H9 (cell line): ENCODE data around the gene STOM. TPM values are rescaled to one million over a fixed set of nuclear protein-coding genes. Genes with fewer than 3 reads are reported as not detected.

Experiments used
- DNase-seq: peaks from one replicate; pipeline ENCODE4 v3.0.0-alpha.2; 2017
- H2AFZ ChIP-seq: one replicate; pipeline ENCODE4 v1.6.1; 2013; ENCODE audit warnings: mild to moderate bottlenecking, low read length, control low read depth, moderate library complexity
- H2AK5ac ChIP-seq: 2 replicates; pipeline ENCODE4 v1.6.1; 2013; ENCODE audit warnings: low read length, control low read depth, mixed read lengths; ENCODE audit not compliant: insufficient read length
- H2BK120ac ChIP-seq: one replicate; pipeline ENCODE4 v1.6.1; 2013; ENCODE audit warnings: low read depth, mild to moderate bottlenecking, low read length, control low read depth, inconsistent platforms; ENCODE audit not compliant: poor library complexity, severe bottlenecking
- H2BK12ac ChIP-seq: 2 replicates; pipeline ENCODE4 v1.6.1; 2013; ENCODE audit warnings: low read length, control low read depth, mixed read lengths, low read depth; ENCODE audit not compliant: insufficient read length
- H2BK15ac ChIP-seq: 2 replicates; pipeline ENCODE4 v1.6.1; 2013; ENCODE audit warnings: low read depth, low read length, control low read depth
- H2BK20ac ChIP-seq: one replicate; pipeline ENCODE4 v1.6.1; 2013; ENCODE audit warnings: low read depth, mild to moderate bottlenecking, low read length, control low read depth, inconsistent platforms; ENCODE audit not compliant: poor library complexity, severe bottlenecking
- H2BK5ac ChIP-seq: 2 replicates; pipeline ENCODE4 v1.6.1; 2013; ENCODE audit warnings: low read length, control low read depth, mixed read lengths; ENCODE audit not compliant: insufficient read length
- H3K14ac ChIP-seq: 2 replicates; pipeline ENCODE4 v1.6.1; 2013; ENCODE audit warnings: low read length, control low read depth; ENCODE audit not compliant: insufficient read depth
- H3K18ac ChIP-seq: 2 replicates; pipeline ENCODE4 v1.6.1; 2013; ENCODE audit warnings: low read depth, mild to moderate bottlenecking, mixed read lengths, low read length, control low read depth; ENCODE audit not compliant: insufficient read length
- H3K23ac ChIP-seq: 2 replicates; pipeline ENCODE4 v1.6.1; 2013; ENCODE audit warnings: low read length, control low read depth, mixed read lengths, low read depth; ENCODE audit not compliant: insufficient read length
- H3K23me2 ChIP-seq: 2 replicates; pipeline ENCODE4 v1.6.1; 2013; ENCODE audit warnings: low read depth, mild to moderate bottlenecking, mixed read lengths, low read length, control low read depth; ENCODE audit not compliant: insufficient read length, poor library complexity, severe bottlenecking
- H3K27ac ChIP-seq: 2 replicates; pipeline ENCODE4 v1.5.1; 2013; ENCODE audit warnings: low read length, control low read depth, mixed read lengths, low read depth; ENCODE audit not compliant: insufficient read length
- H3K27me3 ChIP-seq: 2 replicates; pipeline ENCODE4 v1.6.1; 2013; ENCODE audit warnings: low read length, control low read depth, inconsistent platforms; ENCODE audit not compliant: insufficient read depth
- H3K4ac ChIP-seq: 2 replicates; pipeline ENCODE4 v1.6.1; 2013; ENCODE audit warnings: low read depth, mild to moderate bottlenecking, control low read depth, inconsistent platforms, low read length, moderate library complexity
- H3K4me1 ChIP-seq: 2 replicates; pipeline ENCODE4 v1.6.1; 2013; ENCODE audit warnings: low read length, control low read depth, inconsistent platforms; ENCODE audit not compliant: insufficient read depth
- H3K4me2 ChIP-seq: 2 replicates; pipeline ENCODE4 v1.6.1; 2013; ENCODE audit warnings: low read length, control low read depth, mixed read lengths; ENCODE audit not compliant: insufficient read length, insufficient read depth
- H3K56ac ChIP-seq: 2 replicates; pipeline ENCODE4 v1.6.1; 2013; ENCODE audit warnings: low read depth, mild to moderate bottlenecking, mixed read lengths, low read length, control low read depth; ENCODE audit not compliant: insufficient read length
- H3K79me1 ChIP-seq: 2 replicates; pipeline ENCODE4 v1.6.1; 2013; ENCODE audit warnings: low read depth, mild to moderate bottlenecking, moderate library complexity, low read length, control low read depth, inconsistent platforms; ENCODE audit not compliant: insufficient read depth, poor library complexity, severe bottlenecking
- H3K79me2 ChIP-seq: 2 replicates; pipeline ENCODE4 v1.6.1; 2013; ENCODE audit warnings: low read length, control low read depth, inconsistent platforms; ENCODE audit not compliant: insufficient read depth
- H3K9ac ChIP-seq: 2 replicates; pipeline ENCODE4 v1.6.1; 2013; ENCODE audit warnings: low read length, control low read depth, mixed read lengths; ENCODE audit not compliant: insufficient read length; ENCODE audit errors: extremely low read depth
- H3K9me3 ChIP-seq: one replicate; pipeline ENCODE4 v1.6.1; 2013; ENCODE audit warnings: low read depth, low read length, inconsistent platforms; ENCODE audit not compliant: control insufficient read depth
- H3T11ph ChIP-seq: one replicate; pipeline ENCODE4 v1.6.1; 2013; ENCODE audit warnings: mild to moderate bottlenecking, low read length, control low read depth, inconsistent platforms
- H4K20me1 ChIP-seq: one replicate; pipeline ENCODE4 v1.6.1; 2013; ENCODE audit not compliant: control insufficient read depth, insufficient read length, insufficient read depth
- H4K5ac ChIP-seq: 2 replicates; pipeline ENCODE4 v1.6.1; 2013; ENCODE audit warnings: low read depth, mild to moderate bottlenecking, mixed read lengths, low read length, control low read depth; ENCODE audit not compliant: insufficient read length
- H4K8ac ChIP-seq: replicated peaks from 2 replicates; pipeline ENCODE4 v1.6.1; 2013; ENCODE audit warnings: low read length, control low read depth, mixed read lengths, low read depth; ENCODE audit not compliant: insufficient read length
- H4K91ac ChIP-seq: 2 replicates; pipeline ENCODE4 v1.6.1; 2013; ENCODE audit warnings: low read depth, mild to moderate bottlenecking, moderate library complexity, mixed read lengths, low read length, control low read depth; ENCODE audit not compliant: insufficient read length
- H3K27ac Mint-ChIP-seq, 3 experiments: 2 replicates in 2 of 3; 3 replicates in 1 of 3; pipeline ENCODE4 v1.8.0; 2020 to 2021; ENCODE audit warnings: mixed read lengths in 3 of 3, mild to moderate bottlenecking in 1 of 3, moderate library complexity in 1 of 3
- H3K27me3 Mint-ChIP-seq: 2 replicates; pipeline ENCODE4 v1.8.0; 2021; ENCODE audit warnings: low read depth, mild to moderate bottlenecking, moderate library complexity, mixed read lengths
- H3K36me3 Mint-ChIP-seq, 3 experiments: 2 replicates in 2 of 3; 3 replicates in 1 of 3; pipeline ENCODE4 v1.8.0; 2020 to 2021; ENCODE audit warnings: low read depth in 3 of 3, mixed read lengths in 3 of 3; ENCODE audit not compliant: insufficient read depth in 1 of 3
- H3K4me1 Mint-ChIP-seq, 2 experiments: 2 replicates each; pipeline ENCODE4 v1.8.0; 2020; ENCODE audit warnings: mixed read lengths in 2 of 2
- H3K4me3 Mint-ChIP-seq, 2 experiments: 2 replicates in 1 of 2; 3 replicates in 1 of 2; pipeline ENCODE4 v1.8.0; 2020 to 2021; ENCODE audit warnings: mild to moderate bottlenecking in 2 of 2, mixed read lengths in 2 of 2, moderate library complexity in 1 of 2
- H3K9me3 Mint-ChIP-seq, 2 experiments: 2 replicates in 1 of 2; 3 replicates in 1 of 2; pipeline ENCODE4 v1.8.0; 2020; ENCODE audit warnings: mild to moderate bottlenecking in 2 of 2, mixed read lengths in 2 of 2, moderate library complexity in 1 of 2
- WGBS: extraction: QIAGEN DNeasy Blood & Tissue Kit; methylation state at CpG from one replicate; pipeline ENCODE4 v1.1.7; 2013; ENCODE audit warnings: missing lambda C conversion rate, low lambda C conversion rate, mixed read lengths; ENCODE audit not compliant: insufficient read length; ENCODE audit errors: extremely low coverage; 5-methylcytosine and 5-hydroxymethylcytosine counted together
- total RNA-seq: library from RNA; stranded (reverse); gene quantifications from 2 replicates; pipeline ENCODE4 v1.2.1, GENCODE V29; 2021
- TF ChIP-seq, protein P1 (sequence below): fragments of 200-600 bp; sonication (generic); conservative IDR thresholded peaks from 3 replicates; pipeline ENCODE4 v1.8.0; 2021; ENCODE audit warnings: antibody characterized with exemption, mild to moderate bottlenecking

The STOM gene
- total RNA-seq, 1 experiment from 2014 or later: 15.3 TPM

DNA sequence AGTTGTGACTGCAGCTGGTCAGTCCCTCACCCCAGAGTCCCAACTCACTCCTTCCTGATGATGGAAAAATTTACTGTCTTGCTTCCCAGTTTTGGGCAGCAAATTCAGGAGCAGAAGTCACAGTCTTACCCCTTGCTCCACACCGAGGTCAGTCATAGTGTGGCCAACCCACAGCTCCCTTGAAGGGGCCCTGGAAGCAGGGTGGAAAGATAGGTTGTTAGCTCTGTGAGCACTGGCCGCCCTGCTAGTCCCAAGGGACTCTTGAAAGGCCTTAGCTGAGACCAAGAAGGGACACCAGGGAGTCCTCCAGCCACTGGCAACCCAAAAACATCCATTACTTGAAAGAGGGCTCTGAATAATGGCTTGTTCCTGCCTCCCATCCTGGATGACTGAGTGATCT lies 62.1 kb downstream of the STOM start:
- no peak overlapping the region for H3T11ph ChIP-seq
- Mint-ChIP-seq H3K4me1 (peaks cover 2 to 10% of the 10 kb centered on the region in 2 experiments; a peak in 2 of 4 replicates), H3K27me3 (peaks cover 59% of the 10 kb centered on the region), H3K9me3 (no peaks in the 10 kb centered on the region), H3K27ac (no peak overlapping the region; a peak in 1 of 7 replicates), H3K36me3 (peaks cover 2 to 5% (median 3%) of the 10 kb centered on the region in 3 experiments; a peak in 3 of 7 replicates), H3K4me3 (no peak overlapping the region)
- DNase-seq: no peak
- no peak overlapping the region for H4K8ac ChIP-seq
- no peak overlapping the region for H3K4me2 ChIP-seq
- H4K20me1 ChIP-seq: no peaks in the 10 kb centered on the region
- no peaks in the 10 kb centered on the region for H3K4me1 ChIP-seq
- WGBS: no CpG with 5 or more reads among the region's 2 CpGs
- H2BK12ac ChIP-seq: no peak overlapping the region
- H2BK120ac ChIP-seq: no peak overlapping the region
- H3K27me3 ChIP-seq: no peaks in the 10 kb centered on the region
- H2AK5ac ChIP-seq: no peak overlapping the region
- H4K91ac ChIP-seq: no peak overlapping the region
- no peak overlapping the region for H2BK5ac ChIP-seq
- no peak overlapping the region for H3K14ac ChIP-seq
- no peaks in the 10 kb centered on the region for H3K79me1 ChIP-seq
- H3K9ac ChIP-seq: no peak overlapping the region
- H2BK20ac ChIP-seq: no peak overlapping the region
- H3K79me2 ChIP-seq: no peaks in the 10 kb centered on the region
- H3K27ac ChIP-seq: no peak overlapping the region
- no peak overlapping the region for H4K5ac ChIP-seq
- no peak overlapping the region for H3K56ac ChIP-seq
- H2AFZ ChIP-seq: no peak overlapping the region
- no peak overlapping the region for H3K4ac ChIP-seq
- H3K9me3 ChIP-seq: no peaks in the 10 kb centered on the region
- H3K23ac ChIP-seq: no peak overlapping the region
- TF ChIP-seq, protein P1, sequence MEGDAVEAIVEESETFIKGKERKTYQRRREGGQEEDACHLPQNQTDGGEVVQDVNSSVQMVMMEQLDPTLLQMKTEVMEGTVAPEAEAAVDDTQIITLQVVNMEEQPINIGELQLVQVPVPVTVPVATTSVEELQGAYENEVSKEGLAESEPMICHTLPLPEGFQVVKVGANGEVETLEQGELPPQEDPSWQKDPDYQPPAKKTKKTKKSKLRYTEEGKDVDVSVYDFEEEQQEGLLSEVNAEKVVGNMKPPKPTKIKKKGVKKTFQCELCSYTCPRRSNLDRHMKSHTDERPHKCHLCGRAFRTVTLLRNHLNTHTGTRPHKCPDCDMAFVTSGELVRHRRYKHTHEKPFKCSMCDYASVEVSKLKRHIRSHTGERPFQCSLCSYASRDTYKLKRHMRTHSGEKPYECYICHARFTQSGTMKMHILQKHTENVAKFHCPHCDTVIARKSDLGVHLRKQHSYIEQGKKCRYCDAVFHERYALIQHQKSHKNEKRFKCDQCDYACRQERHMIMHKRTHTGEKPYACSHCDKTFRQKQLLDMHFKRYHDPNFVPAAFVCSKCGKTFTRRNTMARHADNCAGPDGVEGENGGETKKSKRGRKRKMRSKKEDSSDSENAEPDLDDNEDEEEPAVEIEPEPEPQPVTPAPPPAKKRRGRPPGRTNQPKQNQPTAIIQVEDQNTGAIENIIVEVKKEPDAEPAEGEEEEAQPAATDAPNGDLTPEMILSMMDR: no peak
- no peaks in the 10 kb centered on the region for H3K23me2 ChIP-seq
- no peak overlapping the region for H2BK15ac ChIP-seq
- no peak overlapping the region for H3K18ac ChIP-seq
